HEK293 (cell line): Measurements from ENCODE around the gene LRRN2.

Experiments used
- ATF2 ChIP-seq: fragments of 450-650 bp; formaldehyde crosslinking; IDR thresholded peaks from 2 replicates; pipeline ENCODE4 v1.5.1; 2016; ENCODE audit warnings: missing biosample characterization, missing genetic modification characterization, low read depth
- ZBTB1 ChIP-seq: fragments of 450-650 bp; formaldehyde crosslinking; IDR thresholded peaks from 2 replicates; pipeline ENCODE4 v1.5.1; 2016; ENCODE audit warnings: missing biosample characterization, missing genetic modification characterization

DNA sequence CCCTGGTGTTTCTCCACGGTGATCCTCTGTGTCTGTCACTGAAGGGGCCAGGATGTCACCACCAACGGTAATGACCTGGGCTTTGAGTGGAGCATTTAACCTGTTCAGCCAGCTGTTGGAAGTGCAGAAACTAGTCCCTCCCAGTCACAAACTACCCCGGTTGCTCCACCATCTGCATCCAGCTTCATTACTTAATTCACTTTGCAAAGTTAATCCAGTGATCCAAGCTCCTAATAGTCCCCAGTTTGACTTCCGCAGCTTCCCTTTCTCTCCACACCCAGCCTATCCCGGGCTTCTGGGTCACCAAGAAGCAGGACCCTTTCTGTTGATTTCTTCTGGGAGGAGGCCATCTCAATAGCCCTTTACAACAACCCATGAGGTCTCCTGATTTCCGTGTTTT, 105.9 kb downstream of the LRRN2 start:
- TF ChIP-seq ATF2 (tag by site-specific recombination), result no peak
- TF ChIP-seq ZBTB1 (tag by site-specific recombination), result no peak
